OCI-LY3 (cell line): ENCODE data around the gene GTF2H3.

Experiments used
- CTCF ChIP-seq: fragments of 200-600, 300-600 bp; sonication (generic); IDR thresholded peaks from 2 replicates; pipeline ENCODE4 v1.5.1; 2014; ENCODE audit warnings: antibody characterized with exemption, low read length, low read depth
- EZH2phosphoT487 ChIP-seq: fragments of 200-600 bp; shearing (Covaris generic); IDR thresholded peaks from 2 replicates; pipeline ENCODE4 v1.6.1; 2018; ENCODE audit warnings: antibody characterized with exemption, mixed run types, low read depth

GRCh38 chr12:123655420-123655819 lies 21.8 kb downstream of the GTF2H3 start:
- TF ChIP-seq CTCF (no peak), EZH2phosphoT487 (no peak)
